Liver (tissue), 9 donors: Measurements from ENCODE around the gene PCBP2. TPM values are rescaled to one million over a fixed set of nuclear protein-coding genes. Genes with fewer than 3 reads are reported as not detected.

ENCODE experiments used
- DNase-seq: peaks from one replicate; pipeline ENCODE4 v3.0.0-alpha.2; 2017; ENCODE audit warnings: low spot score
- H3K27ac ChIP-seq, 2 donors: one replicate each; pipeline ENCODE4 v1.7.0; 2013; ENCODE audit warnings: inconsistent platforms in 2 of 2, low read length in 2 of 2, control low read depth in 1 of 2, low read depth in 1 of 2, mild to moderate bottlenecking in 1 of 2
- H3K27me3 ChIP-seq, 4 donors: one replicate each; pipeline versions ENCODE4 v1.6.1 to v1.7.0; 2013; ENCODE audit warnings: low read length in 3 of 4, inconsistent platforms in 1 of 4, mild to moderate bottlenecking in 1 of 4, moderate library complexity in 1 of 4; ENCODE audit not compliant: control insufficient read depth in 4 of 4, insufficient read depth in 4 of 4
- H3K36me3 ChIP-seq, 4 donors: one replicate each; pipeline versions ENCODE4 v1.6.1 to v1.7.0; 2013; ENCODE audit warnings: low read length in 3 of 4, mild to moderate bottlenecking in 3 of 4, low read depth in 1 of 4, moderate library complexity in 1 of 4; ENCODE audit not compliant: control insufficient read depth in 4 of 4, insufficient read depth in 3 of 4
- H3K4me1 ChIP-seq, 4 donors: one replicate each; pipeline versions ENCODE4 v1.6.1 to v1.7.0; 2013; ENCODE audit warnings: low read length in 3 of 4, mild to moderate bottlenecking in 3 of 4, moderate library complexity in 1 of 4; ENCODE audit not compliant: control insufficient read depth in 4 of 4, insufficient read depth in 4 of 4
- H3K4me3 ChIP-seq, 3 donors: one replicate each; pipeline versions ENCODE4 v1.6.1 to v1.7.0; 2013; ENCODE audit warnings: low read length in 3 of 3, control low read depth in 1 of 3, low read depth in 1 of 3, mild to moderate bottlenecking in 1 of 3
- H3K9ac ChIP-seq, 2 donors: one replicate each; pipeline ENCODE4 v1.7.0; 2013; ENCODE audit warnings: low read length in 2 of 2, mild to moderate bottlenecking in 2 of 2, moderate library complexity in 2 of 2, control low read depth in 1 of 2, low read depth in 1 of 2
- H3K9me3 ChIP-seq, 4 donors: one replicate each; pipeline versions ENCODE4 v1.6.1 to v1.7.0; 2013; ENCODE audit warnings: low read length in 3 of 4; ENCODE audit not compliant: control insufficient read depth in 4 of 4
- ATF3 ChIP-seq: IDR thresholded peaks from 2 replicates; pipeline ENCODE4 v1.6.1; 2016; ENCODE audit warnings: antibody characterized with exemption
- CTCF ChIP-seq: fragments of 150-350 bp; IDR thresholded peaks from 2 replicates; pipeline ENCODE4 v1.5.1; 2017; ENCODE audit warnings: improper control_type of control experiment, low read depth, low read length; ENCODE audit not compliant: missing input control
- EGR1 ChIP-seq, 2 donors: IDR thresholded peaks; 2 replicates each; pipeline ENCODE4 v1.6.1; 2016 to 2018; ENCODE audit warnings: antibody characterized with exemption in 2 of 2, low read depth in 2 of 2
- FOXA1 ChIP-seq: IDR thresholded peaks from 2 replicates; pipeline ENCODE4 v1.6.1; 2016; ENCODE audit warnings: antibody characterized with exemption
- FOXA2 ChIP-seq: IDR thresholded peaks from 2 replicates; pipeline ENCODE4 v1.6.1; 2016; ENCODE audit warnings: antibody characterized with exemption
- GABPA ChIP-seq, 2 donors: IDR thresholded peaks in 1 of 2; conservative IDR thresholded peaks in 1 of 2; 2 replicates each; pipeline ENCODE4 v1.6.1; 2016; ENCODE audit warnings: antibody characterized with exemption in 2 of 2, mild to moderate bottlenecking in 1 of 2, moderate library complexity in 1 of 2
- HNF4A ChIP-seq, 2 donors: conservative IDR thresholded peaks; 2 replicates each; pipeline ENCODE4 v1.6.1; 2016; ENCODE audit warnings: antibody characterized with exemption in 2 of 2, mild to moderate bottlenecking in 2 of 2
- HNF4G ChIP-seq: IDR thresholded peaks from 2 replicates; pipeline ENCODE4 v1.6.1; 2016; ENCODE audit warnings: antibody characterized with exemption
- JUND ChIP-seq, 2 donors: IDR thresholded peaks; 2 replicates each; pipeline ENCODE4 v1.6.1; 2016; ENCODE audit warnings: antibody characterized with exemption in 2 of 2
- MAX ChIP-seq: IDR thresholded peaks from 2 replicates; pipeline ENCODE4 v1.6.1; 2016; ENCODE audit warnings: antibody characterized with exemption
- NR2F2 ChIP-seq: IDR thresholded peaks from 2 replicates; pipeline ENCODE4 v1.6.1; 2016; ENCODE audit warnings: antibody characterized with exemption
- RAD21 ChIP-seq, 2 donors: IDR thresholded peaks; 2 replicates each; pipeline ENCODE4 v1.6.1; 2016; ENCODE audit warnings: antibody characterized with exemption in 2 of 2, mild to moderate bottlenecking in 2 of 2
- RXRA ChIP-seq, 2 donors: IDR thresholded peaks; 2 replicates each; pipeline ENCODE4 v1.6.1; 2017 to 2018; ENCODE audit warnings: antibody characterized with exemption in 2 of 2, mild to moderate bottlenecking in 1 of 2
- SP1 ChIP-seq: IDR thresholded peaks from 2 replicates; pipeline ENCODE4 v1.6.1; 2018; ENCODE audit warnings: antibody characterized with exemption, mild to moderate bottlenecking
- YY1 ChIP-seq: IDR thresholded peaks from 2 replicates; pipeline ENCODE4 v1.6.1; 2016; ENCODE audit warnings: antibody characterized with exemption, mild to moderate bottlenecking
- ZBTB33 ChIP-seq: IDR thresholded peaks from 2 replicates; pipeline ENCODE4 v1.6.1; 2016; ENCODE audit warnings: antibody characterized with exemption
- WGBS: extraction: QIAGEN DNeasy Blood & Tissue Kit; methylation state at CpG from one replicate; pipeline ENCODE4 v1.1.7; 2013; 5-methylcytosine and 5-hydroxymethylcytosine counted together
- polyA plus RNA-seq, 2 donors: library from polyadenylated mRNA; stranded (reverse) in 1 of 2; unstranded in 1 of 2; fragments of 200-250 nt in 1 of 2; fragments of >200 nt in 1 of 2; fragmentation: Nextera tagmentation in 1 of 2; extraction: Ambion mirVana in 1 of 2; gene quantifications; one replicate each; pipeline versions ENCODE4 v1.2.1 to v1.2.3, GENCODE V29; 2013 to 2015
- total RNA-seq, 2 donors: library from RNA; depleted of rRNA; stranded (reverse); fragments of >200 nt; gene quantifications; one replicate each; pipeline ENCODE4 v1.2.3, GENCODE V29; 2014
- donor health status: healthy.
- donor health status: healthy.
- donor health status: healthy.
- donor health status: healthy.
- donor health status: healthy.

The PCBP2 gene
- total and polyA plus RNA-seq, 4 donors, result 130 to 377 (median 223) TPM

GRCh38 chr12:53464685-53465418, 12.9 kb downstream of the PCBP2 start:
- Histone ChIP-seq H3K27ac (no peak overlapping the region), H3K4me1 (peaks cover 0 to 6% (median 6%) of the 10 kb centered on the region in 4 donors), H3K36me3 (peaks cover 34 to 99% (median 95%) of the 10 kb centered on the region in 4 donors), H3K27me3 (no peaks in the 10 kb centered on the region), H3K9me3 (no peaks in the 10 kb centered on the region), H3K4me3 (no peak overlapping the region), H3K9ac (no peak overlapping the region)
- no peak for DNase-seq
- 95% methylated on average over 11 of the region's 11 CpGs for WGBS
- TF ChIP-seq ATF3 (no peak), RAD21 (IDR thresholded peaks at IDR 0.05) (no peak), CTCF (no peak), FOXA2 (no peak), YY1 (no peak), JUND (IDR thresholded peaks at IDR 0.05) (no peak), FOXA1 (no peak)

GRCh38 chr12:53465679-53466078, 13.8 kb downstream of the PCBP2 start:
- Histone ChIP-seq H3K4me3 (no peak overlapping the region), H3K4me1 (peaks cover 0 to 6% (median 6%) of the 10 kb centered on the region in 4 donors), H3K9me3 (no peaks in the 10 kb centered on the region), H3K36me3 (peaks cover 27 to 99% (median 93%) of the 10 kb centered on the region in 4 donors), H3K27me3 (no peaks in the 10 kb centered on the region), H3K27ac (no peak overlapping the region), H3K9ac (no peak overlapping the region)
- no peak for DNase-seq
- TF ChIP-seq JUND (IDR thresholded peaks at IDR 0.05), result no peak
- TF ChIP-seq FOXA1, result no peak
- TF ChIP-seq SP1, result no peak
- TF ChIP-seq RXRA (IDR thresholded peaks at IDR 0.05), result no peak
- TF ChIP-seq RAD21 (IDR thresholded peaks at IDR 0.05), result no peak
- TF ChIP-seq HNF4G, result no peak
- no peak for TF ChIP-seq CTCF
- TF ChIP-seq EGR1 (IDR thresholded peaks at IDR 0.05; ENCODE audit: low read depth in 2 of 2), result no peak
- TF ChIP-seq NR2F2, result no peak
- no peak for TF ChIP-seq ZBTB33
- TF ChIP-seq ATF3, result no peak
- TF ChIP-seq HNF4A (conservative IDR thresholded peaks at IDR 0.05), result no peak
- TF ChIP-seq GABPA (IDR thresholded peaks at IDR 0.05 in 1 of 2, conservative IDR thresholded peaks at IDR 0.05 in 1 of 2), result no peak
- no peak for TF ChIP-seq YY1
- TF ChIP-seq MAX, result no peak
- 72% methylated on average over 2 of the region's 2 CpGs for WGBS
